KMS-11 (cell line): Measurements from ENCODE around the gene EML1.

ENCODE experiments used
- H2AFZ ChIP-seq: fragments of 200-600 bp; sonication (generic); 2 replicates; pipeline ENCODE4 v1.6.1; 2016; ENCODE audit warnings: antibody characterized with exemption, mixed run types, low read depth
- H3K27ac ChIP-seq: fragments of 200-600 bp; sonication (generic); 2 replicates; pipeline ENCODE4 v1.6.1; 2016; ENCODE audit warnings: mild to moderate bottlenecking, mixed run types
- H3K27me3 ChIP-seq: fragments of 200-600 bp; sonication (generic); 2 replicates; pipeline ENCODE4 v1.6.1; 2017; ENCODE audit warnings: mild to moderate bottlenecking, low read depth, mixed run types, moderate library complexity; ENCODE audit not compliant: insufficient read depth
- H3K36me3 ChIP-seq: fragments of 200-600 bp; sonication (generic); 2 replicates; pipeline ENCODE4 v1.6.1; 2017; ENCODE audit warnings: mild to moderate bottlenecking, mixed run types; ENCODE audit not compliant: insufficient read depth
- H3K4me1 ChIP-seq: fragments of 200-600 bp; sonication (generic); 2 replicates; pipeline ENCODE4 v1.6.1; 2016; ENCODE audit warnings: mild to moderate bottlenecking, low read depth, mixed run types; ENCODE audit not compliant: poor library complexity, severe bottlenecking
- H3K4me2 ChIP-seq: fragments of 200-600 bp; sonication (generic); 2 replicates; pipeline ENCODE4 v1.7.0; 2016; ENCODE audit warnings: mild to moderate bottlenecking, mixed run types
- H3K4me3 ChIP-seq: fragments of 200-600 bp; sonication (generic); IDR thresholded peaks from 2 replicates; pipeline ENCODE4 v1.6.1; 2017; ENCODE audit warnings: low read depth, low read length, mixed read lengths; ENCODE audit not compliant: insufficient read depth
- H3K79me2 ChIP-seq: fragments of 200-600 bp; sonication (generic); 2 replicates; pipeline ENCODE4 v1.6.1; 2016; ENCODE audit warnings: low read depth, mixed run types; ENCODE audit not compliant: insufficient read depth
- H3K9ac ChIP-seq: fragments of 200-600 bp; sonication (generic); 2 replicates; pipeline ENCODE4 v1.6.1; 2016; ENCODE audit warnings: mild to moderate bottlenecking, mixed run types
- H4K20me1 ChIP-seq: fragments of 200-600 bp; sonication (generic); 2 replicates; pipeline ENCODE4 v1.6.1; 2016; ENCODE audit warnings: mild to moderate bottlenecking, mixed run types; ENCODE audit not compliant: insufficient read depth
- TF ChIP-seq, protein P1 (sequence below): fragments of 200-600 bp; sonication (generic); conservative IDR thresholded peaks from 2 replicates; pipeline ENCODE4 v1.6.1; 2017; ENCODE audit warnings: low read depth, mild to moderate bottlenecking, antibody characterized with exemption, low read length, moderate library complexity, mixed read lengths

Gene EML1

DNA sequence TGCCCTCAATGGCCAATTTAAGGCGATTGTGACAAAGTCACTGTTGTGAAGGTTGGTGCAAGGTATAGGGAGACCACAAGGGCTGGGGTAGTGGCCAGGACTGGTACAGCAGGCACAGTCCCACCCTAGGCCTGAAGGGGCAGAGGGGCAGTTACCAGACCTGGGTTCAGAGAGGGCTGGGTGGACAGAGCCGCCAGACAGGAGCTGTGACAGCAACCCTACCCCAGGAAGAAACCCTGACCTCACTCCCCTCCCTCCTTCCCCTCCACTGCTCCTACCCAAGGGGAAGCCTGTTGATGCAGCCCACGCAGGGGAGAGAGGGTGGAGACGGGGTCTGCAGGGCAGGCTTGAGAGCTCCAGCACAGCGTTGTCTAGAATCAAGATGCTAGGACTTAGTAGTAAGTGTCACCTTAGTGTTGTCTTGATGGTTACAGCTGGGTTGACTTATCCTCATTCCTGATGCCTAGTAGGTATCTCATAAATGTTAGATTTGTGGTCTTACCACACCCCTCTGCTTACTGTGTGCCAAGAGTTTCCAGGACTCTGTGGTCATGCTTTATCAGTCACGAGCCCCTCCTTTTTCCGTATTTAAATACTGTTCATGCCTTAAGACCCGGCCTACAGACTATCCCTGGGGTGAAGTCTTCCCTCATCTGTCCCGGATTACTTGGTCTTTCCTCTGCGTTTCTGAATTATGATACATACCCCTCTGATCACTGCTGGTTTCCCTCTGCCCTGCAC, 14.4 kb downstream of the EML1 start:
- no peak overlapping the region for H3K27ac ChIP-seq
- TF ChIP-seq, protein P1, sequence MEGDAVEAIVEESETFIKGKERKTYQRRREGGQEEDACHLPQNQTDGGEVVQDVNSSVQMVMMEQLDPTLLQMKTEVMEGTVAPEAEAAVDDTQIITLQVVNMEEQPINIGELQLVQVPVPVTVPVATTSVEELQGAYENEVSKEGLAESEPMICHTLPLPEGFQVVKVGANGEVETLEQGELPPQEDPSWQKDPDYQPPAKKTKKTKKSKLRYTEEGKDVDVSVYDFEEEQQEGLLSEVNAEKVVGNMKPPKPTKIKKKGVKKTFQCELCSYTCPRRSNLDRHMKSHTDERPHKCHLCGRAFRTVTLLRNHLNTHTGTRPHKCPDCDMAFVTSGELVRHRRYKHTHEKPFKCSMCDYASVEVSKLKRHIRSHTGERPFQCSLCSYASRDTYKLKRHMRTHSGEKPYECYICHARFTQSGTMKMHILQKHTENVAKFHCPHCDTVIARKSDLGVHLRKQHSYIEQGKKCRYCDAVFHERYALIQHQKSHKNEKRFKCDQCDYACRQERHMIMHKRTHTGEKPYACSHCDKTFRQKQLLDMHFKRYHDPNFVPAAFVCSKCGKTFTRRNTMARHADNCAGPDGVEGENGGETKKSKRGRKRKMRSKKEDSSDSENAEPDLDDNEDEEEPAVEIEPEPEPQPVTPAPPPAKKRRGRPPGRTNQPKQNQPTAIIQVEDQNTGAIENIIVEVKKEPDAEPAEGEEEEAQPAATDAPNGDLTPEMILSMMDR, result no peak
- H4K20me1 ChIP-seq, result no peaks in the 10 kb centered on the region
- H3K9ac ChIP-seq, result no peak overlapping the region
- H3K36me3 ChIP-seq, result no peaks in the 10 kb centered on the region
- H2AFZ ChIP-seq, result no peak overlapping the region
- no peaks in the 10 kb centered on the region for H3K79me2 ChIP-seq
- H3K4me2 ChIP-seq, result no peak overlapping the region
- H3K4me3 ChIP-seq, result no peak overlapping the region
- no peaks in the 10 kb centered on the region for H3K4me1 ChIP-seq
- no peaks in the 10 kb centered on the region for H3K27me3 ChIP-seq

DNA sequence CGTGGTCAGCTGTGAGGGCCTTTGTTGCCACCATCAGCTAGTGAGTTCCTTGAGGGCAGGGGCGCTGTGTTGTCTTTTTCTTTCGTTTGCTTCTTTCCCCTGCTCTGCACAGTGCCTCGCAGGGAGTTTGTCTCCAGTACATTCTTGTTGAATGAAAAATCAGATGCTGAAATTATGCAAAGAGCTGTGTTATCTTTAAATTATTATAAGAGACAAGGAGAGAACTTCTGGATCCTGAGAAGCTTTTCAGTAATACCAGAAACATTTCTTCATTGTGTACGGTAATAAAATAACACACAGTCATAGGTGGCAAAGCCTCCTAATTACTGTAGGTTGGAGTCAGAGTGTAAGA, 14.9 kb downstream of the EML1 start:
- no peaks in the 10 kb centered on the region for H3K79me2 ChIP-seq
- H3K36me3 ChIP-seq, result no peaks in the 10 kb centered on the region
- no peak overlapping the region for H3K4me3 ChIP-seq
- TF ChIP-seq, protein P1, result no peak
- H2AFZ ChIP-seq, result no peak overlapping the region
- no peaks in the 10 kb centered on the region for H3K27me3 ChIP-seq
- no peaks in the 10 kb centered on the region for H3K4me1 ChIP-seq
- H3K27ac ChIP-seq, result no peak overlapping the region
- H3K9ac ChIP-seq, result no peak overlapping the region
- H3K4me2 ChIP-seq, result no peak overlapping the region
- H4K20me1 ChIP-seq, result no peaks in the 10 kb centered on the region

DNA sequence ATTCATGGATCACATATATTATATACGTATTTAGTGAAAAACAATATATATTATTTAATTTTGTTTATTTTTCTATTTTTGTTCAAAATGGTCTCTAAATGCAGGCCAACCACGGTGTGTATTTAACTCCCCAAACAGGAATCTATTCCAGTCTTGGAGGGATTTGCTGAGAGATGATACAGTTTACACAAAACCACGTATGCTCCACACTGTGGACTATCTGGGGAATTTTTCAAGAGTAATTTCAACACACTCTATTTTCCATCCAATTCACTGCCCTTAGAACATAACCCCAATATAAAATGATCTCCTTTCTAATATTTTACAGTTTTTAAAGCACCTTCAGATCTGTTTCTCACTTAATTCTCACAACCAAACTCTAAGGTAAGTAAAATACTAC, 15.3 kb downstream of the EML1 start:
- TF ChIP-seq, protein P1, result no peak
- Histone ChIP-seq H3K27me3 (no peaks in the 10 kb centered on the region), H3K27ac (no peak overlapping the region), H3K4me1 (no peaks in the 10 kb centered on the region), H3K4me2 (no peak overlapping the region), H3K79me2 (no peaks in the 10 kb centered on the region), H3K4me3 (no peak overlapping the region), H3K9ac (no peak overlapping the region), H4K20me1 (no peaks in the 10 kb centered on the region), H3K36me3 (no peaks in the 10 kb centered on the region), H2AFZ (no peak overlapping the region)

DNA sequence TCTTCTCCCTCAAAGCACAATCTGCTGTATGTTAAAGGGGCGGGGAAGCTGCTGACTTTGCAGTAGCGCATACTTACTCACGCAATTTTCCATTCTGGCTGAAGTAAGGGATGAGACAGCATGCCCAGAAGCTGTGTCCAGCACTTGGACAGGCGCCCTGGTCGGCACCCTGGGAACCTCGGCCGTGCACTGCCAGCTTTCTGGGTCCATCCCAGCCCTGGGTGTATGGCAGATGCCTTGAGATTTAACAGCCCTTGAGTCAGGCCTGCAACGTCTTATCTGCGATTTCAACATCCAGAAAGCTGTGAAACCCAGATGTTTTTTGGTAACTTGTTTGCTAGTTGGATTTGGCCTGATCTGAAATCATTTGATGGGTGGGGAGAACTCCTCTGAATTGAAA, 16.1 kb downstream of the EML1 start:
- H3K9ac ChIP-seq, result no peak overlapping the region
- no peaks in the 10 kb centered on the region for H3K36me3 ChIP-seq
- H3K4me2 ChIP-seq, result no peak overlapping the region
- no peak overlapping the region for H2AFZ ChIP-seq
- H3K27ac ChIP-seq, result no peak overlapping the region
- TF ChIP-seq, protein P1, result no peak
- no peak overlapping the region for H3K4me3 ChIP-seq
- H4K20me1 ChIP-seq, result no peaks in the 10 kb centered on the region
- H3K27me3 ChIP-seq, result no peaks in the 10 kb centered on the region
- no peaks in the 10 kb centered on the region for H3K4me1 ChIP-seq
- no peaks in the 10 kb centered on the region for H3K79me2 ChIP-seq
